ENCODE data around the gene CLOCK. TPM values are rescaled to one million over a fixed set of nuclear protein-coding genes. Genes with fewer than 3 reads are reported as not detected.
A peak's percentile ranks its signal among the peaks of the same experiment; 100 is the strongest.

CLOCK gene
- total and polyA plus RNA-seq, 2 experiments from 2014 or later, result 10.0 to 15.3 TPM

GRCh38 chr4:55438314-55438713 lies 108.4 kb downstream of the CLOCK start:
- Histone ChIP-seq H3K27me3 (no peaks in the 10 kb centered on the region), H3K36me3 (peaks cover 52% of the 10 kb centered on the region), H3K9me3 (ENCODE audit: low read depth) (no peaks in the 10 kb centered on the region), H3K4me3 (no peak overlapping the region), H3K4me1 (ENCODE audit: low read depth) (no peaks in the 10 kb centered on the region), H3K27ac (peak overlapping the region; percentile 49)
- TF ChIP-seq CTCF (IDR thresholded peaks at IDR 0.05; ENCODE audit: low read depth, low read length), result no peak
- no peak for DNase-seq (ENCODE audit: low read depth in 1 of 2, low spot score in 1 of 2)

- no peaks in the 10 kb centered on the region for H3K4me1 ChIP-seq (ENCODE audit: low read depth)
- H3K27ac ChIP-seq, result peak overlapping the region; percentile 49
- peaks cover 52% of the 10 kb centered on the region for H3K36me3 ChIP-seq
- no peaks in the 10 kb centered on the region for H3K27me3 ChIP-seq
- H3K9me3 ChIP-seq (ENCODE audit: low read depth), result no peaks in the 10 kb centered on the region
- H3K4me3 ChIP-seq, result no peak overlapping the region
- DNase-seq (ENCODE audit: low read depth in 1 of 2, low spot score in 1 of 2), result no peak
- no peak for TF ChIP-seq CTCF (IDR thresholded peaks at IDR 0.05; ENCODE audit: low read depth, low read length)
Observed at GRCh38 chr4:55437823-55438222, 108.9 kb downstream of the CLOCK start.

- no peak for TF ChIP-seq CTCF (IDR thresholded peaks at IDR 0.05; ENCODE audit: low read depth, low read length)
- DNase-seq (ENCODE audit: low read depth in 1 of 2, low spot score in 1 of 2), result peak in 1 of 2 donors; percentile 24
- no peaks in the 10 kb centered on the region for H3K27me3 ChIP-seq
- H3K36me3 ChIP-seq, result peaks cover 48% of the 10 kb centered on the region
- H3K4me3 ChIP-seq, result no peak overlapping the region
- peak overlapping the region; percentile 49 for H3K27ac ChIP-seq
- no peaks in the 10 kb centered on the region for H3K9me3 ChIP-seq (ENCODE audit: low read depth)
- H3K4me1 ChIP-seq (ENCODE audit: low read depth), result no peaks in the 10 kb centered on the region
Observed at GRCh38 chr4:55437356-55437796, 109.3 kb downstream of the CLOCK start.

- DNase-seq (ENCODE audit: low read depth in 1 of 2, low spot score in 1 of 2), result peak; percentile 10 to 52
- Histone ChIP-seq H3K27ac (peak overlapping the region; percentile 62), H3K9me3 (ENCODE audit: low read depth) (no peaks in the 10 kb centered on the region), H3K36me3 (peaks cover 33% of the 10 kb centered on the region), H3K27me3 (no peaks in the 10 kb centered on the region), H3K4me3 (no peak overlapping the region), H3K4me1 (ENCODE audit: low read depth) (peaks cover 3% of the 10 kb centered on the region)
- peak; percentile 45 for TF ChIP-seq CTCF (IDR thresholded peaks at IDR 0.05; ENCODE audit: low read depth, low read length)
Observed at GRCh38 chr4:55435141-55435841, 111.4 kb downstream of the CLOCK start.

GRCh38 chr4:55431710-55432336 lies 114.9 kb downstream of the CLOCK start:
- Histone ChIP-seq H3K4me3 (no peak overlapping the region), H3K27ac (peak overlapping the region; percentile 51), H3K4me1 (ENCODE audit: low read depth) (peaks cover 3% of the 10 kb centered on the region), H3K27me3 (no peaks in the 10 kb centered on the region), H3K36me3 (peaks cover 42% of the 10 kb centered on the region), H3K9me3 (ENCODE audit: low read depth) (no peaks in the 10 kb centered on the region)
- TF ChIP-seq CTCF (IDR thresholded peaks at IDR 0.05; ENCODE audit: low read depth, low read length), result no peak
- DNase-seq (ENCODE audit: low read depth in 1 of 2, low spot score in 1 of 2), result no peak

Measured in cardiac muscle cell (in vitro differentiated cells and primary cell).